ENCODE data around the gene FAM117A. TPM values are rescaled to one million over a fixed set of nuclear protein-coding genes. Genes with fewer than 3 reads are reported as not detected.

FAM117A gene
- total RNA-seq, 2 donors from 2014 or later: 30.9 to 46.4 TPM

DNA sequence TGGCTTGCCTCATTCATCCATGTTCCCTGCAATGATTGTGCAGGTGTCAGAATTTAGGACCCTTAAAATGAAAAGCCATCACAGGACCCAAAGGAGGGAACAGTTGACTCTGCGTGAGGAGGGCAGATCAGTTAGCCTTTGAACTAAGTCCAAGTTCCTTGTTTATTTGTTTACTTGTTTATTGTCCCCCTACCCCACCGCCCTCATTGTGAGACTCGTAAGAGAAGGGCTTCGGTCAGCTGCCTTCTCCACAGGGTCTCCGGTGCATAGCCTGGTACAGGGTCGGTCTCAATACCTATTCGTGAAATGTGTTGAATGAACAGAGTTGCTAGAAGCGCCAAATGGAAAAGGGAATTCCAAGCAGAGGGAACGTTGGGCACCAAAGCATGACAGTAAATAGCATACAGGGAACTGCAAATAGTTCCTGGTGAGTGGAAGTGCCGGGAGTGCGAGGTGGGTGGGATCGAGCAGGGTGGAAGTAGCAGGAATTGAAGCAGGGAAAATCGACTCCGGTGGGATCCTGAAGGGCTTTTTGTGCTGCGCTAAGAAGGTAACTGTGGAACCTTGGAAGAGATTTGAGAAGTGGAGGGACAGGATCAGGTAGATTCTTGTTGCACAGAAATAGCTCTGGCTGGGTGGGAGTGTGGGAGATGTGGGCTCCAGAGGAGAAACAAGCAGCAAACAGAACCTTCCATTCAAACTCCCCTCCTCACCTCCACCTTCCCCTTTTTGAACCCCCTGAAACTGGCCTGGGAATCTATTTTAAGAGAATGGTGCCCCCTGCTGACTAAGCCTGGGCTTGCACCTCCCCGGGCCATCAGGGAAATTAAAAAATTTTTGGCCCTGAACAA is 68.9 kb downstream of the FAM117A start:
- Histone ChIP-seq H3K27ac (peak overlapping the region in 1 of 2 donors; percentile 41), H3K36me3 (no peaks in the 10 kb centered on the region), H3K4me1 (replicated peaks) (no peaks in the 10 kb centered on the region), H3K4me3 (no peak overlapping the region), H3K9me3 (no peaks in the 10 kb centered on the region), H3K27me3 (replicated peaks; ENCODE audit: insufficient read depth) (no peaks in the 10 kb centered on the region)
- WGBS: 19% methylated on average over 16 of the region's 16 CpGs
- intact Hi-C loops (cut with DNase I): loop anchor here (1.0 to 5.0 kb wide), 2 partner anchors 48 to 125 kb away; no protein-coding TSS in a partner anchor
- TF ChIP-seq POLR2AphosphoS5 (IDR thresholded peaks at IDR 0.05) (peak; percentile 34), CTCF (IDR thresholded peaks at IDR 0.05) (peak; percentile 90 to 96 (median 94)), POLR2A (IDR thresholded peaks at IDR 0.05) (no peak)
- peak; percentile 41 for DNase-seq (ENCODE audit: low spot score)

DNA sequence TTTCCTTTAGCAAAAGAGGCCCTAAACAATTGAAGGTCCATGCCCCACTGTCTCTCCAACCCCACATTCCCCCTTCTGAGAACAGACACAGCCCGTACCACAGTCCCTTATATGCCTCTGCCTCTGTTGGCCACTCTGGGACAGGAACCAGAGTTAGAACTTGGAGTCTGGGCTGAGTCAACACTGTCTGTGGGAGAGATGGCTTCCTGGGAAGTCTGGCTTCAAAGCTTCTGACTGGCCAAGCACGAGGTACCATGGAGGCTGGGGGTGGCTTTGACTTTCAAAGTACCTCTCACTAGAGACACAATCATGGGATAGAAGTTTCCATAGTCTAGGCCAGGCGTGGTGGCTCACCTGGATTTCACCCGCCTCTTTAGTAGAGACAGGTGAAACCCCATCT is 71.2 kb downstream of the FAM117A start:
- WGBS: 84% methylated on average over 4 of the region's 4 CpGs

DNA sequence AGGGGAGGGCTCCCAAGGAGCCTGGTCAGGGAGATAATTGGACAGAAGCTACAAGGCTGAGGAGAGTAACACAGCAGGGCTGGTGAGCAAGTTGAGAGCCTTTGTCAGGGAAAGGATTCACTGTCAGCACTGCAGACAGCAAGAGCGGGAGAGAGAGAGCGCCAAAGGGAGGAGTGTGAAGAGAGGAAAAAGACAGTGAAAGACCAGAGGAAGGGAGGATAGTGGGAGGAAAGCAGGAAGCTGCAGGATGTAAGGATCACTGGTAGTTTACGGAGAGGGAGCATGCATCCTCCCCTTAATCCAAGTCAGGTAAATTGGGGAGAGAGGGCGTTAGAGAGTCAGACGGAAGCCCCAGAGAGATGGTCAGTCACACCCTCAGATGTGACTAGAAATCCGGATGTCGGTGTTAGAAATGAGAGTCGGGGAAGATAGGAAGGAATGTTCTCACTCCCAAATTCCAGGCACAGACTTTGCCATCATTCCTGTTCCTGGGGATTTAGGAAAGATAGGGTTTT is 72.2 kb downstream of the FAM117A start:
- H3K36me3 ChIP-seq: no peaks in the 10 kb centered on the region
- H3K27ac ChIP-seq: peak overlapping the region; percentile 75 to 84
- TF ChIP-seq CTCF (IDR thresholded peaks at IDR 0.05) (no peak), POLR2AphosphoS5 (IDR thresholded peaks at IDR 0.05) (no peak), POLR2A (IDR thresholded peaks at IDR 0.05) (no peak)
- no peak overlapping the region for H3K4me3 ChIP-seq
- WGBS: 40% methylated on average over 8 of the region's 8 CpGs
- no peak for DNase-seq (ENCODE audit: low spot score)
- H3K9me3 ChIP-seq: no peaks in the 10 kb centered on the region
- intact Hi-C loops (cut with DNase I): loop anchor here (2.0 to 5.0 kb wide), 2 partner anchors 15 to 44 kb away; no protein-coding TSS in a partner anchor
- H3K27me3 ChIP-seq (replicated peaks; ENCODE audit: insufficient read depth): no peaks in the 10 kb centered on the region
- no peaks in the 10 kb centered on the region for H3K4me1 ChIP-seq (replicated peaks)

More for the DNA sequence above, 71.2 kb downstream of the FAM117A start:
- H3K27me3 ChIP-seq (replicated peaks; ENCODE audit: insufficient read depth): no peaks in the 10 kb centered on the region
- H3K27ac ChIP-seq: peak overlapping the region; percentile 8 to 75
- no peak for DNase-seq (ENCODE audit: low spot score)
- no peaks in the 10 kb centered on the region for H3K9me3 ChIP-seq
- intact Hi-C loops (cut with DNase I): loop anchor here (5.0 kb wide), 1 partner anchor 45 kb away; no protein-coding TSS in a partner anchor
- no peak overlapping the region for H3K4me3 ChIP-seq
- TF ChIP-seq POLR2AphosphoS5 (IDR thresholded peaks at IDR 0.05) (no peak), POLR2A (IDR thresholded peaks at IDR 0.05) (no peak), CTCF (IDR thresholded peaks at IDR 0.05) (no peak)
- H3K4me1 ChIP-seq (replicated peaks): no peaks in the 10 kb centered on the region
- H3K36me3 ChIP-seq: no peaks in the 10 kb centered on the region

DNA sequence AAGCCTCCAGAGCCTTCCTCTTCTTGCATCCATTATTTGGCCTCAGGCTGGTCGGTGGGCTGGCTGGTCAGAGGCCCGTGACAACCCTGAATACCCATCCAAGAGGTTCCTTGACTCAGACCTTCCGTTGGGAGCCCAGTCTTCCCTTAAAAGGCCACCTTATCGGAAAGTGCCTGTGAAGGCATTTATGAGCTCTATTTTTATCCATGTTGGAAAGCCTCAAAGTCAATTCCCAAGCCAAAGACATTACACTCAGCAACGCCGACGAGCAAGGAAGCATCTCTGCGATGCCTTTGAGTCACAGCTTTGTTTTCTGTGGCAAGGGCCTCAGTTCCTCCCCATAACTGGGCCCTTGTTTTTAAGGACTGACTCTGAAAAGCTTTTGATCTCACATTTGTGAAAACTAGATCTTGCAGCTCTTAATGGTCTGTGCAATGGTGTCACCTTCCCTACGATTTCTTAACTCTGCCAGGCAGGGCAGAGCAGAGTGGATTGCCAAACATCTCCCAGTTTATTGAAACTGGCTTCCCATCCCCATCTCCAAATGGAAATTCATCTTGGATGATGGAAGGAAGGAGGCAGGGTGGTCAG is 72.8 kb downstream of the FAM117A start:
- H3K27me3 ChIP-seq (replicated peaks; ENCODE audit: insufficient read depth): no peaks in the 10 kb centered on the region
- H3K27ac ChIP-seq: peak overlapping the region; percentile 75 to 84
- peak; percentile 73 for TF ChIP-seq POLR2AphosphoS5 (IDR thresholded peaks at IDR 0.05)
- no peak for TF ChIP-seq CTCF (IDR thresholded peaks at IDR 0.05)
- TF ChIP-seq POLR2A (IDR thresholded peaks at IDR 0.05): no peak
- no peaks in the 10 kb centered on the region for H3K9me3 ChIP-seq
- DNase-seq (ENCODE audit: low spot score): no peak
- no peaks in the 10 kb centered on the region for H3K36me3 ChIP-seq
- intact Hi-C loops (cut with DNase I): loop anchor here (2.0 to 5.0 kb wide), 2 partner anchors 14 to 44 kb away; no protein-coding TSS in a partner anchor
- WGBS: 28% methylated on average over 9 of the region's 9 CpGs
- H3K4me1 ChIP-seq (replicated peaks): no peaks in the 10 kb centered on the region
- no peak overlapping the region for H3K4me3 ChIP-seq
